Measurements from ENCODE around the gene SORBS1. TPM values are rescaled to one million over a fixed set of nuclear protein-coding genes. Genes with fewer than 3 reads are reported as not detected.
"Not testable (repeated sequence)": the region's sequence is repeated elsewhere in the genome, so short reads cannot be mapped to it uniquely, and the experiment has no call there.

SORBS1 gene
- total RNA-seq, 1 donor from 2014 or later = 0.69 TPM

DNA sequence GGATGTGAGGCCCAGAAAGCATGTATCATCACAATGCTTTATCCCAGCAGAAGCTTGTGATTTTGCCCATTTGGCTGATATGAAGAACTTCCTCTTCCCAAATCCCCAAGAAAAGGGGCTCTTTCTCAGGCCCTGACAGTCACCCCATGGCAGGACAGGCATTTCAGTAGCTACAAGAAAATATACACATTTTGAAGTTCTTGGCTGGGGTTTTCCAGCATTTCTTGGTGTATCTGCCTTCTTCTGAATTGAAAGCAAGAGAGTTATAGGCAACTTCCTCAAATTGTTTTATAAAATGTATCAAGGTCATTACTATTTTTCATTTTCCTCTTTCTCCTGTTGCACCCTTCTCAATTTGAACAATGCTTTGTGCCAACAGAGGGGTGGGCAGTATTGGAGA is 207.1 kb downstream of the SORBS1 start:
- intact Hi-C loops (cut with micrococcal nuclease) = no loop called here

DNA sequence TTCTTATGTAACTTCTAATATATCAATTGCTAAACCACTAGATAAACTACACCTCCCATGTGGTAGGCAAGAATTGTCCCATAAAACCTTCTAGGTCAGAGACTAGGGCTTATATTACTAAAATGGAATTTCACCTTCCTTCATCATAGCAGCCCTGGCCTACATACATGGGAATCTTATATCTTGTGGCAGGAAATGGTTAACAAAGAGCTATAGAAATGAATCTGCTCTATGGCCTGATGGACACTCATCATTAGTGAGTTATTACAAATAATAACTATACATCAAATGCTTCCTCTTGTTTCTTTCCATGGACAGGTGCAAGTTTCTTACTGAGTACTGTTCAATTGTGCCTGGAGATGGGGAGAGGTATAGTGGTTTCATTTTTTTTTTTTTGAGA is 208.0 kb downstream of the SORBS1 start:
- intact Hi-C loops (cut with micrococcal nuclease) = no loop called here

DNA sequence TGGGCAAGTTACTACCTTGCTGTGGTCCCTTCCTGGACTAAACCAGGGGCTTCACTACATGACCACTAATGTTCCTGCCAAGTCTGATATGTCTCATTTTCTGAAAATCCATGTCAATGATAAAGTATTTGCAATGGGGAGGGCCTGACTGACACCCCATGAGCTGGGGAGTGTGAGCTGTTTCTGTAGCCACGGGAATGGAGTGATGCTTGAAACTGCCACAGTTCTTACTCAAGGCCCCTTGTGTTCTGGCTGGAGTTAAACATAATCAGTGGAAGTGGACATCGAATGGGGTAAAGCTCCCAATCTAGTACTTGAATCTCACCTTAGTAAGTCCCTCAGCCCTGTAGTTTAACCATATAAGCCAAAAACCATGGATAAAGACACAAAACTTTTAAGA is 208.5 kb downstream of the SORBS1 start:
- intact Hi-C loops (cut with micrococcal nuclease) = no loop called here

DNA sequence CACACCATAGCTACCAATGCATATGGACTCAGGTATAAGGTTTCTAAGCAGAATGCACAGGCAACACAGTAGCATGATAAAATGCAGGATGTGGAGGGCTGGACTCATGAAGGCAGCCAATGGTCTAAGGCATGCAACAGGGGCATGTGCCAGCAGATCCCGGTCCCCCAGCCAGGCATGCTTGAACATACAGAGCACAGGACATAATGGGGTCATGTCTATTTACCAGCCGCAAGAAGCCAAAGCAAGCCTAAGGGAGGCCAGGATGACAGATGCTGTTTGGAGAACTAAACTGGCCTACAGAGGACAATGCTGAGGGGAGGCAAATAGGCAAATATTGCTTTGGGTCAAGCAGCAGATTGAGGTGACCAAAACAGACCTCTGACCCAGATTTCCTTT is 210.3 kb downstream of the SORBS1 start:
- intact Hi-C loops (cut with micrococcal nuclease) = no loop called here

DNA sequence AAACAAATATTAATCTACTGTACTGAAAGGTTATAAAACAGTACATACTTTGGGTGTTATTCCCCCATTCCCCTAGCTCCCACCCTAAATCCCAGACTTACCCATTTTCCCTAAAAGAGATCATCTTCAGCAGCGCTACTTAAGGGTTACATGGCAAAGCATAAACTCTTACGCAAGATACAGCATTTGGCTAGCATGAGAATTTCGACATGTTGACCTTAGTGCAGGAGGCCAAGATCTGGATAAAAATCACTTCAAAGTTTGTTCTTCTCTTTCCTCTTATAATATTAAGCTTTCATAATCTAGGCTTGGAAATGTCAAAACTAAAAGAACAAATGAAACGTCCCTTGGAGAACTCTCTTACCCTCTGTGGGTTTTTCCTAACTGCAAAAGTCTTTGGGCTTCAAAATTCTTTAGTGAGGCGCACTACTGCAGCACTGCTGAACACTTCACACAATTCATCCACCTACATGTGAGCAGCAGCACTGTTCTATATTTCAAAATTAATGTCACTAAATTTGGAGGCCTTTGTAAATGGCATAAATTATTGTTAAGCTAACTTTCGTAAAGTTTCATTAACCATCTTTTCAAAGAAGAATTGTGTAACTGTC is 210.8 kb downstream of the SORBS1 start:
- intact Hi-C loops (cut with micrococcal nuclease) = no loop called here

DNA sequence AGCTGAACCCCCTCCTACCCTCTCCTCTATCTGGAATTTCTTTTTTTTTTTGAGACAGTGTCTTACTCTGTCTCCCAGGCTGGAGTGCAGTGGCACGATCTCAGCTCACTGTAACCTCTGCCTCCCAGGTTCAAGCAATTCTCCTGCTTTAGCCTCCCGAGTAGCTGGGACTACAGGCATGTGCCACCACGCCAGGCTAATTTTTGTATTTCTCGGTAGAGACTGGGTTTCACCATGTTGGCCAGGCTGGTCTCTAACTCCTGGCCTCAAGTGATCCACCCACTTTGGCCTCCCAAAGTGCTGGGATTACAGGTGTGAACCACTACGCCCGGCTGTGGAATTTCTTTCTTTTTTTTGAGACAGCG is 213.8 kb downstream of the SORBS1 start:
- intact Hi-C loops (cut with micrococcal nuclease) = not testable (repeated sequence)

DNA sequence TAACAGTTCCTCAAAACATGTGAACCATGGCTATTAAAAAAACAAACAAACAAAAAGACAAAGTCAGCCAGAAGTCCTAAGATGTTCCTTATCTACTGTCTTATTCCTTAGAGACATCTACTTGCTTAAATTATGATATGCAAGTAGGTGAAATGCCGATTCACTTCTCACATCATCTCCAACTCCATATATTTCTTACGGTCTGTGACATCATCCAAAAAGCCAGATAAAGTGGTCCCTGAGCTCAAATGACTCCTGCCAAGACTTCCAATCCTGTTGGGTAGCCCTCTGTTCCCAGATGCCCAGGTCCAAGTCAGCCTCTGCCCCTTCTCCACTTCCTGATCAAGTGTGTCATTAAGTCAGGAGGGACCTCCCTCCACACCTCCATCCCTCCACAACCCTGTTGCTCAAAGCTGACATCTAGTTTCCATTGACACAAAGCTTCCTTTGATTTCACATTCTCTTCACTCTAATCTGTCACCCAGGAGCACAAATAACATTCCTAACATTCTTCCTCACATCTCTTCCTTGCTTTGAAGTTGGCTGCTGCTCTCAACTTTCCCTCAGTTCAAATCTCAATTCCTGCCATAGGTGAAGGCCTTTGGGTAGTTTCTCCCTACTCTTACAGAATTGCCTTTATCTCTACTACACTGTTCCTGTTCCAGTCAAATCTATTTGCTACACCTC is 214.3 kb downstream of the SORBS1 start:
- intact Hi-C loops (cut with micrococcal nuclease) = no loop called here

DNA sequence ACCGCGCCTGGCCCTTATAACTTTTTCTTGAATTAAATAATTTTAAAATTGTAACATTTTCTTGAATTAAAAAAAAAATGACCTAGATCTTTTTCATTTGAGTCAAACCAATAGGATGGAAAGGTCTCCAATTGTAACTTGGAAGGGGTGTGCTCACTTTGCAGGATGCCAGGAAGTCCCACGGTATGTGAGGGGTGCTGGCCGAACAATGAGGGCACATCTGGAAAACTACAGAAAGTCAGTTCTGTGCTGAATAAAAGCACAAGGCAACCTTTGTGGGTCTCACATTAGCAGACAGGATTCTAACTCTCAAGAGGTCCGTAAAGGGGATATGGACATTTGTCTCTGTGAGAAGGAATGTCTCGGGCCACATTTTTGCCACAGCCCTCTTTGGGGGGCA is 217.6 kb downstream of the SORBS1 start:
- intact Hi-C loops (cut with micrococcal nuclease) = no loop called here

DNA sequence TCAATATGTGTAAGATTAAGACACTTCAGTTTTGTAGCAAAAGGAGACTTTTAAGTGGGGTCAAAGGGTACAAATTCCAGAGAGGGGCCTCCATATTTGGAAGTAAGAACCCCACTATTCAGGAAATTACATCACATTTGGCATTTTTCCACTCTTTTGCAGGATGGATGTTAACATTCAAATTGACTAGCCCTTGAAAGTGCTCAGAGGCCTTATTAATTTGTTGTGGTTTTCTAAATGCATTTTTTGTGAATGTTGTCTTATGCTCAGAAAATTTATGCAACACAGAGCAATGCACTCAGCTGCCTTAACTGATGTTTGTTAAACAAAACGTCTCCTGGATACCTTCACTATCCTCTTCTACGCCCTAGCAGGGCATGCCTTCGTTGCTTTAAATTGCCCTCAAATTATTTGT is 219.4 kb downstream of the SORBS1 start:
- intact Hi-C loops (cut with micrococcal nuclease) = no loop called here

DNA sequence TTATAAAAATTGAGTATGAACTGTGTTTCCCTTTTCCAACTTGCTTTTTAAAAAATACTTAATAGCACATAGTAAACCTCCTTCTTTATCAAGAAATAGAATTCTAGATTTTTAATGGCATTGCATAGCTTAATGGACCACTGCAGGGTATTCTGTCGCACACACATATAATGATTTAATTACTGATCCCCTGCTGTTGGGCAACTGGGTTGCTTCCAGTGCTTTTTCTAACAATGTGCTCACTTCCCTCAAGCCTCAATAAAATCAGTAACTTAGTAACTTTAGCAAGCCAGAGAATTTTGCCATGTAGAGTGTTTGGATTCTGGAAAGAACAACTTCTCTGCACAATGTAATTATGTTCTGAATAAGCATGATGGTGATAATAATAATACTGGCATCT is 221.3 kb downstream of the SORBS1 start:
- intact Hi-C loops (cut with micrococcal nuclease) = no loop called here

DNA sequence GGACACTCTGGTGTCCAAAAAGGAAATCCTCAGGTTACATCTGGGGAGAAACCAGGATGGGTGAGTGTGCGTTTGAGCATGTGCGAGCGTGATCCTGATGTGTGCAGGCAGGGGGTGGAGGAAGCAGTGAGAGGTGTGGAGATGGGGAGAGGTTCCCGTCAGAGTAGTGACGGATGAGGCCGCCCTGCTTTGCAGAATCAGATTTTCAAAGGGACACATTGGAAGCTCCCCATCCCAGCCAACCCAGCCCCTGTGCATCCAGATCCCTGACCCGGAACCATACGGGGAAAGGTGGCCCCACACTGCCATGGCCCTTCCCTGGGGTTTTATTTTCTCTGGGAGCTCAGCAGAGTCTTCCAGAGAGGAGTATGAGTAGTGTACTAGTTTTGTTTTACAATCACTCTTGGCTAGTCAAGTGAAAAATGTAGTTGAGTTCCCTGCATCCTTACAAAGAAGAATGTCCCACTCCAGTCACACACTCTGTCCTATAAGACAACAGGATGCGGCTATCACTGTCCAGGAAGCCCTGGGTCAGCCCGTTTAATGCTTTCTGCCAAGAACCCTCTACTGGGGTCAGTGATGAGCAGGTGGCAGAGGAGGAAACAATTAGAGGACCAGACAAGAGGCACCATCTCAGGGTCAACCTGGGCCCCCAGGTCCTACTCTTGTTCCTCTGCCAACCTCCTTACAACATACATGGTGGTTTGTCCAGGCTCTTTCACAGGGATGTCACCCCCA is 223.6 kb downstream of the SORBS1 start:
- intact Hi-C loops (cut with micrococcal nuclease) = no loop called here

DNA sequence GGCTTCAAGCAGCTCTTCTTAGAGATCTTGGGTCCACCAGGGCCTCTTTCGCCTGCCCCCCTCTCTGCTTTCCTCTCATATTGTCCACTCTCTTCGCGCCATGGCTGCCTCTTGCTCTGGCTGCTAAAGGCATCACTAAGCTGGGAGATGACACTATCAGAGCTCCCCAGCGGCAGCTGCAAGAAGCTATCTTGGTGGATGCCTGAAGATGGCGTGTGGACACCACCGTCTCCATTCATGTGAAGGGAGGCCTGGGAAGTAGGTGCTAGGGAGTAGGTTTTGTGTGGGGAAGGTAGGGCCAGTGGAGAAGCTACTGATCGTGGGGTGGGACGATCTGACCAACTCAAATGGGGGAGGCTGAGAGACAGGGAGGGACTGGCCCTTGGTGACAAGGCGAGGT is 224.5 kb downstream of the SORBS1 start:
- intact Hi-C loops (cut with micrococcal nuclease) = no loop called here

DNA sequence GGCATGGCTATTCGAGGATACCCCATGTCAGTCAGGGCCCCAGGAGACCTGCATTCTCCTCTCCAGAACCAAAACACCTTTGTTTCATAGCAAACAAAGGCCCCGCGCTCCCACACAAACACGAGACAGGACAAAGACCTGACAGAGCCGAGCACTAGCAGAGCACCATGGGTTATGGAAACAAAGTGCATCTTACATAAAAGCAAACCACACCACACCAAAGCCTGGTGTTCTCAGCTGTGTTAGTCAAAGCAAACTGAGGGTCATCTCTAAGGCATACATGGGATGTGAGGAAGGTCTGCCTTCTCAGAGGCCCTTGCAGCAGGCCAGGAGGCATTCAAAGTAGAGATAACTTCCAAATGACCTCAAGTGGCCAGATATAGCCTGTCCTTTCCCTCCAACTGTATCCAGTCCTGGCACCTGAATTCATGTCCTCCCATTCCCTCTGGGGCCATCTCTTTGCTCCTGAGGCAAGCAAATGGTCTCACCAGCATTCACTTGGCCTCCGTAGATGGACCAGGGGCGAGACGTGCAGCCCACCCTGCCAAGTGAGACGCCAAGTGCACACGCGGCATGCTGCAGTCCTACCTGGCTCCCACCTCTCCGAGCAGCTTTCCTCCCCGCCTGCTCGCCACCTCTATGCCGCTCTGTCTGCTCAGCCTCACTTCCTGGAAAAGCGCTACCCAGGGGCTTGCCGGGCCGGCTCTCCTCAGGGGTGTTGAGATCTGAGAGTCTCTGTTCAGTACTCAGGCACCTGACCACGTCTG is 225.1 kb downstream of the SORBS1 start:
- intact Hi-C loops (cut with micrococcal nuclease) = no loop called here

DNA sequence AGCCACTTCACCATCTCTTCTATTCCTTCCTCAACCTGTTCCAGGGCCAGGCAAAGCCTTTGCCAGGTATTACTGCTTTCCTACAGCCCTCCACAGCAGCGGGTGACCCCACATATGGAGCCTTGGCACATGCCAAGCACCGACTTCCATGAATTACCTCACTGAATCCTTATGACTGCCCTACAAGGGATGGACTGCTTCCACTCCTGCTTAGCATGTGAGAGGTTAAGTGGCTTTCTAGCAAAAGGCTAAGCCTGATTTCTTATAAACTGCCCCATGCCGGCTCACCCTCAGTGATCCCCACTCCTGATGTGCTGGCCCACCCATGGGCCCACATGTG is 226.4 kb downstream of the SORBS1 start:
- intact Hi-C loops (cut with micrococcal nuclease) = no loop called here

DNA sequence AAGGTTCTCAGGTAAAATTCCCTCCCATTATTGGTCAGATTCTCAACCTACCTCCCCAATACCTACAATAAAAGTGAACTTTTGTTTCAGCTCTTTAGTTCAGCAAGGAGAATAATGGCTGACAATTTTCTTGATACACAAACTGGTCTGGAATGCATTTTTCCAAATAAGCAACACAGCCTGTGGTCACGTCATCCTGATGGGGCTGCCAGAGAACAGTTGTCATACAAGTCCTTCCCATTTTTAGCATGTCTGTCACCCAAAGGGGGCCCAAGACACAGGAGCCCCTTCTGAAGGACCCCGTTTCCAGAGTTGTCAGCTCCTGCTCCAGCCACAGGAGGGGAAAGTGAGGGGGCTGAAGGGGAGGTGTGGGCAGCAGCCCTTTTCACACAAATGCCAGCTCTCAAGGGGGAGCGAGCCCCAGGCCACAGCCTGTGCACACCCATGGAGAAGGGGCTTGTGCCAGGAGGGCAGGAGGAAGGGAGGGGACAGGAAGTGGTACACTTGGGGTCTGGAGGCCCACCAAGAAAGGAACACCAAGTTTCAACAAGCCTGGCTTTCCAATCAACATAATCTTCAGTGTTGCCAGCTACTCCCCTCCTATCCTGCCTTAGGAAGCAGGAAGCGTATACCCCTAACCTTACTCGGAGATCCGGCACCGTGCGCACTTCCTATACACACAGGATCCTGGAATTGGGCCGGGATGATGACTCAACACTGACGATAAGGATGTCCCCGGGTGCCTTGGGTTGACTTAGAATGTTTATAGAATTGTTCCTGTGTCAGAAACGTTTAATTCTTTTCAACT is 227.0 kb downstream of the SORBS1 start:
- intact Hi-C loops (cut with micrococcal nuclease) = no loop called here

DNA sequence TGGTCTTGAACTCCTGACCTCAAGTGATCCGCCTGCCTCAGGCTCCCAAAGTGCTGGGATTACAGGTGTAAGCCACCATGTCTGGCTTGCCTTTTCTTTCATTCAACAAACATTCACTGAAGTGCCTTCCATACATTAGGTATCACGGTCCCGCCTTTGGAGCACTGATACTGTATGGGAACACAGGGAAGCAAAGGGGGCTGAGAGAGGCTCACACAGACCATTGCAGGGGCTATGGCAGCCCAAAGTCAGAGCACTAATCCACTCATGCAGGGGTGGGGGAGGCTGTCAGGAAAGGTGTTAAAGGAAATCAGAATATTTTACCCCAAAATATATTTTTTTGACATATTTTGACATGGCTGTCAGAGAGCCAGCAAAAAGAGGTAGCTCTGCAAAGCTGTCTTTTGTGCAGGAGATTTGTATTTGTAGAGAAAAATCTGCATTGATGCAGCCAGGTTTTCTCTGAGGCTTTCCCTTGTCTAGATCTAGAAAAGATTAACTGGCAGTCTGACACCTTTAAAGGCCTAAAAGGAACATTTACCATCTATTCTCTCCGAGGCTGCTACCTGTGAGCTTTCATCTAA is 228.4 kb downstream of the SORBS1 start:
- intact Hi-C loops (cut with micrococcal nuclease) = no loop called here

DNA sequence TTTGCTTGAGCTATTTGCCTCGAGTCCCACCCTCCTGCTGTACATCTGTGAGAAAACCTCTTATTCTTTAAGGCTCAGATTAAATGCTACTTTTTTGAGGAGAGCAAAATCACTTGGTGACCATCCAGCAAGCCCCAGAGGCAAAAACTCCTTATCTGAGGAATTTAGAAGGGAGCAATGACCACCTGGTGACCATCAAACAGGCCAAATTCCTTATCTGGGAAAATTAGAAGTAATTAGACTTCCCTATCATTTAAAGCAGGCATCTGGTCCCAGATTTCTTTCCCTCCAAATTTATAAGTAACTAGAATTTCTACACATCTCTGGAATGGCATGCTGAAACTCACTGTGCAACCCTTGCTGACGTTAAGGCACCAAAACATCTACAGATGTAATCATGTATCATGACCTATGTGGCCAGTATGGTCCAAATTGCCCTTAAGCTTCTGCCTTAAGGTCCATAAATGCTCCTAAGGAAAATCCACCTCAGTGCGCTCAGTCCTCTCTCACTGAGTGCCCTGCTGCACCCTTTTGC is 229.5 kb downstream of the SORBS1 start:
- intact Hi-C loops (cut with micrococcal nuclease) = no loop called here

DNA sequence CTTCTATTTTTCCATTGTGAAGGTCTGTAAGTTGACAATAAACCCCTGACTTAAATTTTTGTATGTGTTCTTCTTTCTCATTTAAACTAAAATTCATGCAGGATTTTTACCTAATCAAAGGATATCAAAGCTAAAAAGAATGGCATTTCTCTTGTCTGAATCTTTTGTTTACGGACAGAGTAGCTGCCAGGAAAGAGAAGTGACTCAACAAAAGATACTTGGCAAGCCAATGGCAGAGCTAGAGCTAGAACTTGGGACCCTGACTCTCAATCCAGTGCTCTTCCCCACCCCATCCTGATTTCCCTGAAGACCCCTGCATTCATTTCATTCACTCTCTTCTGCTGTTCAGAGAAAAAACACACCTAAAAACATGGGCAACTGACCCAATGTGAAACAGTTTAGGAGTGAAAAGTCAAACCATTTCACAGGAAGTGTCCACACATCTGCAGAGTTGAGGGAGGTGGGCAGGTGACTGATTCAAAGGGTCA is 230.2 kb downstream of the SORBS1 start:
- intact Hi-C loops (cut with micrococcal nuclease) = no loop called here

DNA sequence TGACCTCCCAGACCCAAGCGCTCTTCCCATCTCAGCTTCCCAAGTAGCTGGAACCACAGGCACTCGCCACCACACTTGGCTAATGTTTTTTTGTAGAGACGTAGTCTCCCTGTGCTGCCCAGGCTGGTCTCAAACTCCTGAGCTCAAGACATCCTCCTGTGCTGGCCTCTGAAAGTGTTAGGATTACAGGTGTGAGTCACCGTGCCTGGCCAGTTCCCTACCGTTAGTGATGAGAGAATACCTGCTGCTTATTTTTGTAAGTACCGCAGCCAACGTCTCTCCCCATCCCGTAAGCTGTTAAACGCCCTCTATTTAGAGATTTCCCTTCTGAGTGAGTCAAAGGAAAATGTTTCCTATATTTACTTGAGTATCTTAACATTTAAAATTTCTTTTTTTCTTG is 231.9 kb downstream of the SORBS1 start:
- intact Hi-C loops (cut with micrococcal nuclease) = no loop called here

DNA sequence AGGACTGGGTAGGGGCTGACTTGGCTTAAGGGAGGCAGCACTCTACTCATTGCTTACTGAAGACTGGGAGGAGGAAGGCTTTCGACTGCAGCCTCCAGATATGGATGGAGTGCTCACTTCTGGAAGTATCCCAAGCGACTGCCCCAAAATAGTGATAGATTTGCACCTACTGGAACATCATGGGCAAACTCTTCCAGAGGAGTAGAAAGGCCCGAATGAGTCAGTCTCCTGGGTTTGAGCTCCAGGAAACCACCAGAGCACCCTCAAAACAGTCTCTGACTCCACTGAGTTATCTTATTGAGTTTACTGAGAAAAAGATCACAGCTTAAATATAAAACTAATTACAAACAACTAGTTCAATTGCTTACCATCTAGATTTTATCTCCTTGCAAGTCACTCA is 233.2 kb downstream of the SORBS1 start:
- intact Hi-C loops (cut with micrococcal nuclease) = no loop called here

DNA sequence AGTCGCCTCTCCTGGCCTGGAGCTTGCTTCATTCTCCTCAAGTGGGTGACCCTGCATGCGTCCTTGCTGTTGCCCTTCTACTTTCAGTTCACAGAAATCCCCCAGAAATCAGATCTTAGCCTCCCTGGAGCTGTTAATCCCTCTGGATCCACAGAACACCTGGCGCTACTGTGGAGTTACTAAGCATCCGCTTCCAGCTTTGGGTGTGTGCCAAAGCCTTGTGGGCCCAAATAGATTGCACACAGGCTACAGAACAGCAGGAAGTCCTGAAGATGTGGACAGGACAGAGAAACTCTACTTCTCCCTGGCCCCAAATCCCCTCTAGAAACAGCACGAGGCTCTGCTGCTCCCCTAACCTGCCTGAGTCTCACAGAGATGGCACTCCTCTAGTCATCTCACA is 233.8 kb downstream of the SORBS1 start:
- intact Hi-C loops (cut with micrococcal nuclease) = no loop called here
